BE2C (cell line): Measurements from ENCODE around the gene RNF4.

Source experiments
- DNase-seq: peaks from one replicate; pipeline ENCODE4 v3.0.0-alpha.2; 2020
- H3K27me3 ChIP-seq: fragments of 250-450 bp; sonication (Bioruptor Pico); 2 replicates; pipeline ENCODE4 v1.5.1; 2020; ENCODE audit warnings: mild to moderate bottlenecking
- H3K36me3 ChIP-seq: fragments of 250-450 bp; sonication (Bioruptor Pico); 2 replicates; pipeline ENCODE4 v1.5.1; 2020; ENCODE audit warnings: mild to moderate bottlenecking
- H3K4me1 ChIP-seq: fragments of 250-450 bp; sonication (Bioruptor Pico); 2 replicates; pipeline ENCODE4 v1.5.1; 2020
- H3K4me3 ChIP-seq: 2 replicates; pipeline ENCODE4 v1.5.1; 2011; ENCODE audit warnings: low read depth, low read length
- H3K9me3 ChIP-seq: fragments of 250-450 bp; sonication (Bioruptor Pico); 2 replicates; pipeline ENCODE4 v1.5.1; 2020
- CTCF ChIP-seq: IDR thresholded peaks from 2 replicates; pipeline ENCODE4 v1.5.1; 2012; ENCODE audit warnings: mild to moderate bottlenecking, low read depth, low read length

Gene RNF4

GRCh38 chr4:2480649-2481048 is 11.7 kb downstream of the RNF4 start:
- Histone ChIP-seq H3K4me3 (no peak overlapping the region), H3K36me3 (peaks cover 11% of the 10 kb centered on the region), H3K9me3 (no peaks in the 10 kb centered on the region), H3K27me3 (no peaks in the 10 kb centered on the region), H3K4me1 (peaks cover 10% of the 10 kb centered on the region)
- TF ChIP-seq CTCF, result no peak
- no peak for DNase-seq

GRCh38 chr4:2482192-2482591 is 13.3 kb downstream of the RNF4 start:
- H3K4me1 ChIP-seq, result peaks cover 10% of the 10 kb centered on the region
- TF ChIP-seq CTCF, result no peak
- no peaks in the 10 kb centered on the region for H3K27me3 ChIP-seq
- 0 out of 2 replicates have a peak, but pooled peaks cover 3% of the 10 kb centered on the region for H3K36me3 ChIP-seq
- H3K9me3 ChIP-seq, result no peaks in the 10 kb centered on the region
- no peak for DNase-seq
- H3K4me3 ChIP-seq, result no peak overlapping the region

GRCh38 chr4:2482693-2483092 is 13.8 kb downstream of the RNF4 start:
- Histone ChIP-seq H3K4me3 (no peak overlapping the region), H3K9me3 (no peaks in the 10 kb centered on the region), H3K36me3 (peaks cover 5% of the 10 kb centered on the region; the same call in 1 of the 2 replicates), H3K4me1 (peaks cover 8% of the 10 kb centered on the region), H3K27me3 (no peaks in the 10 kb centered on the region)
- TF ChIP-seq CTCF, result no peak
- no peak for DNase-seq

- no peak for DNase-seq
- Histone ChIP-seq H3K36me3 (peaks cover 6% of the 10 kb centered on the region; the same call in 1 of the 2 replicates), H3K4me1 (peaks cover 10% of the 10 kb centered on the region)
These were observed 14.3 kb downstream of the RNF4 start for GRCh38 chr4:2483237-2483636.

GRCh38 chr4:2484185-2484584 is 15.3 kb downstream of the RNF4 start:
- TF ChIP-seq CTCF, result no peak
- H3K9me3 ChIP-seq, result no peaks in the 10 kb centered on the region
- DNase-seq, result no peak
- H3K27me3 ChIP-seq, result no peaks in the 10 kb centered on the region
- peaks cover 10% of the 10 kb centered on the region for H3K36me3 ChIP-seq
- no peak overlapping the region for H3K4me3 ChIP-seq
- H3K4me1 ChIP-seq, result peaks cover 9% of the 10 kb centered on the region

More at GRCh38 chr4:2483237-2483636, 14.3 kb downstream of the RNF4 start:
- no peaks in the 10 kb centered on the region for H3K27me3 ChIP-seq
- H3K4me3 ChIP-seq, result no peak overlapping the region
- H3K9me3 ChIP-seq, result no peaks in the 10 kb centered on the region
- no peak for TF ChIP-seq CTCF

GRCh38 chr4:2484993-2485392 is 16.1 kb downstream of the RNF4 start:
- no peak overlapping the region for H3K4me3 ChIP-seq
- H3K27me3 ChIP-seq, result no peaks in the 10 kb centered on the region
- no peaks in the 10 kb centered on the region for H3K9me3 ChIP-seq
- no peak for DNase-seq
- H3K36me3 ChIP-seq, result peaks cover 16% of the 10 kb centered on the region
- TF ChIP-seq CTCF, result no peak
- H3K4me1 ChIP-seq, result peaks cover 8% of the 10 kb centered on the region
